Right lobe of liver (tissue), 4 donors: ENCODE data around the gene AKAP8L.

Source experiments
- CTCF ChIP-seq, 4 donors: fragments of 200-600 bp in 3 of 4; fragments of 450-650 bp in 1 of 4; IDR thresholded peaks; one replicate each; pipeline versions ENCODE4 v1.5.1 to v1.8.0; 2016 to 2022; ENCODE audit warnings: antibody characterized with exemption in 4 of 4, mild to moderate bottlenecking in 2 of 4
- POLR2A ChIP-seq: fragments of 450-650 bp; IDR thresholded peaks from one replicate; pipeline ENCODE4 v1.6.1; 2017; ENCODE audit warnings: antibody characterized with exemption, mild to moderate bottlenecking
- donor health status: DM: no; HTN: no; CAD: no.
- donor health status: DM: no; HTN: no; CAD: no.
- donor health status: DM: no; HTN: yes; CAD: no.

DNA sequence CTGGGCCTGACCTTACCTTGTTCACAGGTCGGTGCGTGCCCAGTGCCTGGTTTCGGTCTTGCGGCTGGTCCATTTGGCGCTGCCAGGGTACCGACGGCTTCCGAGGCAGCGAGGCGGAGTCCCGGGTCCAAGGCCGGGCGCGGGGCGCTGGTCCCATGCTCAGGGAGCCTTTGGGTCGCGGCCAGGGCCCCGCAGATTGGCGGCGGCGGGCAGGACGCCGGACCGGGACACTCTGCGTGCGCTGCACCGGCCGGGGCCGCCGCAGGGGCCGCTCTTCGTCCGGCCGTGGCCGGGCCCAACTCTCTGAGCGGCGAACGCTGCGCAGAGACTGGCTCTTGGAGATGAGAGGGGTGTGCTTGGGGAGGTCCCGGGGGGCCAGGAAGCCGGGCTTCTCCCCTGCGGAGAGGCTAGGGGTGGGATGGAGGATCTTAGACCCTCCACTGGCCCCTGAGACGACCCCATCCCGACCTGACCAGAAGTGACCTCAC lies 34.3 kb upstream of the AKAP8L start:
- TF ChIP-seq CTCF (IDR thresholded peaks at IDR 0.05), result peak; percentile 43 to 51 (median 45)
- TF ChIP-seq POLR2A, result no peak
